ENCODE measurements around the gene SLC8A1. TPM values are rescaled to one million over a fixed set of nuclear protein-coding genes. Genes with fewer than 3 reads are reported as not detected.
A peak's percentile ranks its signal among the peaks of the same experiment; 100 is the strongest.

The SLC8A1 gene
- total and polyA plus RNA-seq, 10 of the 15 experiments (the other 5 are each of a cell fraction or from before 2014, with no cell fraction given) = under 0.01 to 1.2 (median 0.01) TPM; not detected in 3

DNA sequence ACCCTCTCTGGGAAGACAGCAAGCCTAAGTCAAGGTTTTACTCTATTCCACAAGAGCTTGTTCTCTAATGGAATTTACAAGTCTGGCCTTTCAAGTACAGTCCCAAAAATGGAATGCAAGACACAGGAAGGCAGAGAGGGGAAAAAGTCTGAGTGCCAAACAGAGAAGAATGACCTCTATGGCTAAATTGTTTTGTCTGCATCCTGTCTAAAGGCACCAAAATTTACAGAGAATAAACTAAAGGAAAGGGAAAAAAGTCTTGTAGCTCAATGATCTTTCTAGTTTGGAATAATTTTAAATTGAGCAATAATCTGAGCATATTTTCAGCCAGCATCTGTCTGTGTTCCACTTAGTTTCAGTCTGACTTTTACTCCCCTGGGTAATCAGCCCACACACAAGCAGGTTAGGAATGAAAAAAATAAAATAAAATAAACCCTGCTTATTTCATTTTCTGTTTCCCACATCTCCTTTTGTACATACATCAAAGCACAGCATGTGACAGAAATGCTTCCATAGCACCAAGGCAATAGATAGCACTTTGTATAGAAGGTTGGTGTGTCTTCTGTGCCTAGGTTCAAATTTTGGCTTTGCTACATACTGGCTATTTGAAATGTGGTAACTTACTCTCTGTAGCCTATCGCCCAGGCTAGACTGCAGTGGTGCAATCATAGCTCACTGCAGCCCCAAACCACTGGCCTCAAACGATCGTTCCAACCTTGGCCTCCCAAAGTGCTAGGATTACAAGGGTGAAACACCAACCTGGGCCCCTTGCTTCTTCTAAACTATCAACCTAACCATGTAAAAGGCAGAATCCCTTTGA lies 105.1 kb downstream of the SLC8A1 start (continued):
- TF ChIP-seq, protein P1, sequence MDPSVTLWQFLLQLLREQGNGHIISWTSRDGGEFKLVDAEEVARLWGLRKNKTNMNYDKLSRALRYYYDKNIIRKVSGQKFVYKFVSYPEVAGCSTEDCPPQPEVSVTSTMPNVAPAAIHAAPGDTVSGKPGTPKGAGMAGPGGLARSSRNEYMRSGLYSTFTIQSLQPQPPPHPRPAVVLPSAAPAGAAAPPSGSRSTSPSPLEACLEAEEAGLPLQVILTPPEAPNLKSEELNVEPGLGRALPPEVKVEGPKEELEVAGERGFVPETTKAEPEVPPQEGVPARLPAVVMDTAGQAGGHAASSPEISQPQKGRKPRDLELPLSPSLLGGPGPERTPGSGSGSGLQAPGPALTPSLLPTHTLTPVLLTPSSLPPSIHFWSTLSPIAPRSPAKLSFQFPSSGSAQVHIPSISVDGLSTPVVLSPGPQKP (IDR thresholded peaks at IDR 0.05; ENCODE audit: low read depth, low read length) = no peak
- TF ChIP-seq SRF (IDR thresholded peaks at IDR 0.05; ENCODE audit: low read depth in 2 of 2, low read length in 2 of 2) = no peak
- peak; percentile 86 for TF ChIP-seq MEF2B (IDR thresholded peaks at IDR 0.05; ENCODE audit: partially characterized antibody, poor library complexity, severe bottlenecking)
- no peak for TF ChIP-seq RBBP5 (conservative IDR thresholded peaks at IDR 0.05)
- TF ChIP-seq EED (IDR thresholded peaks at IDR 0.05; ENCODE audit: low read depth) = no peak
- TF ChIP-seq, protein P2, sequence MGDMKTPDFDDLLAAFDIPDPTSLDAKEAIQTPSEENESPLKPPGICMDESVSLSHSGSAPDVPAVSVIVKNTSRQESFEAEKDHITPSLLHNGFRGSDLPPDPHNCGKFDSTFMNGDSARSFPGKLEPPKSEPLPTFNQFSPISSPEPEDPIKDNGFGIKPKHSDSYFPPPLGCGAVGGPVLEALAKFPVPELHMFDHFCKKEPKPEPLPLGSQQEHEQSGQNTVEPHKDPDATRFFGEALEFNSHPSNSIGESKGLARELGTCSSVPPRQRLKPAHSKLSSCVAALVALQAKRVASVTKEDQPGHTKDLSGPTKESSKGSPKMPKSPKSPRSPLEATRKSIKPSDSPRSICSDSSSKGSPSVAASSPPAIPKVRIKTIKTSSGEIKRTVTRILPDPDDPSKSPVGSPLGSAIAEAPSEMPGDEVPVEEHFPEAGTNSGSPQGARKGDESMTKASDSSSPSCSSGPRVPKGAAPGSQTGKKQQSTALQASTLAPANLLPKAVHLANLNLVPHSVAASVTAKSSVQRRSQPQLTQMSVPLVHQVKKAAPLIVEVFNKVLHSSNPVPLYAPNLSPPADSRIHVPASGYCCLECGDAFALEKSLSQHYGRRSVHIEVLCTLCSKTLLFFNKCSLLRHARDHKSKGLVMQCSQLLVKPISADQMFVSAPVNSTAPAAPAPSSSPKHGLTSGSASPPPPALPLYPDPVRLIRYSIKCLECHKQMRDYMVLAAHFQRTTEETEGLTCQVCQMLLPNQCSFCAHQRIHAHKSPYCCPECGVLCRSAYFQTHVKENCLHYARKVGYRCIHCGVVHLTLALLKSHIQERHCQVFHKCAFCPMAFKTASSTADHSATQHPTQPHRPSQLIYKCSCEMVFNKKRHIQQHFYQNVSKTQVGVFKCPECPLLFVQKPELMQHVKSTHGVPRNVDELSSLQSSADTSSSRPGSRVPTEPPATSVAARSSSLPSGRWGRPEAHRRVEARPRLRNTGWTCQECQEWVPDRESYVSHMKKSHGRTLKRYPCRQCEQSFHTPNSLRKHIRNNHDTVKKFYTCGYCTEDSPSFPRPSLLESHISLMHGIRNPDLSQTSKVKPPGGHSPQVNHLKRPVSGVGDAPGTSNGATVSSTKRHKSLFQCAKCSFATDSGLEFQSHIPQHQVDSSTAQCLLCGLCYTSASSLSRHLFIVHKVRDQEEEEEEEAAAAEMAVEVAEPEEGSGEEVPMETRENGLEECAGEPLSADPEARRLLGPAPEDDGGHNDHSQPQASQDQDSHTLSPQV (IDR thresholded peaks at IDR 0.05) = no peak
- TF ChIP-seq POU2F2 (IDR thresholded peaks at IDR 0.05; ENCODE audit: borderline replicate concordance, low read depth, low read length) = no peak
- TF ChIP-seq KAT2A (conservative IDR thresholded peaks at IDR 0.05; ENCODE audit: control insufficient read depth, low read depth, low read length) = no peak
- TF ChIP-seq SPI1 (IDR thresholded peaks at IDR 0.05; ENCODE audit: borderline replicate concordance, insufficient read depth, low read depth, low read length) = peak; percentile 11; the same call in 1 of the 2 replicates
- TF ChIP-seq POLR2AphosphoS5 (IDR thresholded peaks at IDR 0.05; ENCODE audit: low read length) = no peak
- TF ChIP-seq POLR2A (IDR thresholded peaks at IDR 0.05; ENCODE audit: low read depth, low read length) = no peak
- no peak for TF ChIP-seq SMC3 (IDR thresholded peaks at IDR 0.05; ENCODE audit: borderline replicate concordance, low read length)
- peak; percentile 14; the same call in 1 of the 2 replicates for TF ChIP-seq RAD51 (IDR thresholded peaks at IDR 0.05)
- no peak for TF ChIP-seq NR2F1 (conservative IDR thresholded peaks at IDR 0.05)
- no peak for TF ChIP-seq SREBF1 (IDR thresholded peaks at IDR 0.05; ENCODE audit: low read length)
- TF ChIP-seq ESRRA (IDR thresholded peaks at IDR 0.05; ENCODE audit: low read length) = no peak
- no peak for TF ChIP-seq CHD4 (IDR thresholded peaks at IDR 0.05)
- TF ChIP-seq JUNB (IDR thresholded peaks at IDR 0.05) = peak; percentile 67
- no peak for TF ChIP-seq DPF2 (IDR thresholded peaks at IDR 0.05)
- no peak for TF ChIP-seq NFYB (IDR thresholded peaks at IDR 0.05; ENCODE audit: insufficient read depth, low read depth, low read length)
- TF ChIP-seq, protein P3, sequence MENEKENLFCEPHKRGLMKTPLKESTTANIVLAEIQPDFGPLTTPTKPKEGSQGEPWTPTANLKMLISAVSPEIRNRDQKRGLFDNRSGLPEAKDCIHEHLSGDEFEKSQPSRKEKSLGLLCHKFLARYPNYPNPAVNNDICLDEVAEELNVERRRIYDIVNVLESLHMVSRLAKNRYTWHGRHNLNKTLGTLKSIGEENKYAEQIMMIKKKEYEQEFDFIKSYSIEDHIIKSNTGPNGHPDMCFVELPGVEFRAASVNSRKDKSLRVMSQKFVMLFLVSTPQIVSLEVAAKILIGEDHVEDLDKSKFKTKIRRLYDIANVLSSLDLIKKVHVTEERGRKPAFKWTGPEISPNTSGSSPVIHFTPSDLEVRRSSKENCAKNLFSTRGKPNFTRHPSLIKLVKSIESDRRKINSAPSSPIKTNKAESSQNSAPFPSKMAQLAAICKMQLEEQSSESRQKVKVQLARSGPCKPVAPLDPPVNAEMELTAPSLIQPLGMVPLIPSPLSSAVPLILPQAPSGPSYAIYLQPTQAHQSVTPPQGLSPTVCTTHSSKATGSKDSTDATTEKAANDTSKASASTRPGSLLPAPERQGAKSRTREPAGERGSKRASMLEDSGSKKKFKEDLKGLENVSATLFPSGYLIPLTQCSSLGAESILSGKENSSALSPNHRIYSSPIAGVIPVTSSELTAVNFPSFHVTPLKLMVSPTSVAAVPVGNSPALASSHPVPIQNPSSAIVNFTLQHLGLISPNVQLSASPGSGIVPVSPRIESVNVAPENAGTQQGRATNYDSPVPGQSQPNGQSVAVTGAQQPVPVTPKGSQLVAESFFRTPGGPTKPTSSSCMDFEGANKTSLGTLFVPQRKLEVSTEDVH (IDR thresholded peaks at IDR 0.05; ENCODE audit: low read depth, partially characterized antibody) = no peak
- TF ChIP-seq NRF1 (conservative IDR thresholded peaks at IDR 0.05; ENCODE audit: low read depth, low read length) = no peak
- TF ChIP-seq EZH2 (IDR thresholded peaks at IDR 0.05; ENCODE audit: borderline replicate concordance, control insufficient read depth, low read depth, low read length) = no peak

Data from GM12878 (cell line).